Kasumi-1 (cell line): Measurements from ENCODE around the gene SCAANT1.
A peak's percentile ranks its signal among the peaks of the same experiment; 100 is the strongest.

ENCODE experiments used
- DNase-seq, 2 experiments: peaks; one replicate each; lab custom pipeline; 2025; lab: John Stamatoyannopoulos, UW

Gene SCAANT1

DNA sequence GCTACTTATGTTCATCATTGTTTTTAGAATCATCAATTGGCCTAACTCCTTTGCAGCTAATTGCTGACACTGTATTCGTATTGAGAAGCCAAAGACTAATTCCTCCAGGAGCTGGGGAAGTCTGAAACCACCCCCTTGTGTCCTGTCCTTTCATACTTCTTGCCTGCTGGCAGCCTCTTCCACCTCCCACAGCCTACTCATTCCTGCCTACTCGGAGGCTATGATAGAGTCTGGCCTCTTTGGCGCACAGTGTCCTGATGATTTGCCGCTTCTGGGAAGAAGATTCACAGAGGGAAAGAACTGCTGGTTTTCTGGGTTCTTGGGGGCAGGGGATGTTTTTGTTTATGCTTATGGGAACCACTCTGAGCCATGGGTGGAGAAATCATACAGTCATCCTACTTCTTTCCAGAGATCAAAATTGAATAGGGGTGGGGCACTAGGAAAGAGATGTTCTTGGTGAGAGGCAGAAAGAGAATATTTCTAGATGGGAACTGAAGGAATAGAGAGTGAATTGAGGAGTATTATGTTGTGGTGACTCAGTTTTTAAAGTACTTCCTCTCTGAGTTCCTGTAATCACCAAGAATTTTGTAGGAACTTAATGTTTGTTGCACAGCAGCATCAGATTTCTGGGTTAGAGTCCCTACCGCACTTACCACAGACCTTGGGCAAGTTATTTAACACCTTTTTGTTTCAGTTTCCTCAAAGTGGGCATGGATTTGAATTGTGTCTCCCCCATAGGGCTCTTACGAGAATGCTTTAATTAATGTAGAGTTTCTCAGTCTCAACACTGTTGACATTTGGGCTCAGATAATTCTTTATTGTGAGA is 22.1 kb upstream of the SCAANT1 start:
- DNase-seq: peak; percentile 78

DNA sequence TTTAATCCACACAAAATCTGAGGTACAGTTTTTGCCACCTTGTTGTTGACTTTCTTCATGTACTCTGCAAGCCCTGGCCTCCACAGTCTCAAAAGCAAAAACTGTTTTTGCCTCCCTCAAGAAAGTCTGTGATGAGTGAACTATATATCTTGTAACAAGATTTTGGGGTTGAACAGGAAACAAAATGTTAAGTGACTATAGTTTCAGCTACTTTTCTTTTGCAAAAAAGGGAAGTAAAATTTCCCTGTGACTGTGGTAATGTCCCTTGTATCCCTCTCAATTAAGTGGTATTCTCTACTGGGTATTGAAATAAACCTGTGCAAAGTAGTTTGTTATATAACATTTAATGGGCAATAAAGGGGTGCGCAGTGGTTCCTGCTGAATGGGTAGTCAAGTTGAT is 21.3 kb upstream of the SCAANT1 start:
- peak; percentile 84 to 85 for DNase-seq

DNA sequence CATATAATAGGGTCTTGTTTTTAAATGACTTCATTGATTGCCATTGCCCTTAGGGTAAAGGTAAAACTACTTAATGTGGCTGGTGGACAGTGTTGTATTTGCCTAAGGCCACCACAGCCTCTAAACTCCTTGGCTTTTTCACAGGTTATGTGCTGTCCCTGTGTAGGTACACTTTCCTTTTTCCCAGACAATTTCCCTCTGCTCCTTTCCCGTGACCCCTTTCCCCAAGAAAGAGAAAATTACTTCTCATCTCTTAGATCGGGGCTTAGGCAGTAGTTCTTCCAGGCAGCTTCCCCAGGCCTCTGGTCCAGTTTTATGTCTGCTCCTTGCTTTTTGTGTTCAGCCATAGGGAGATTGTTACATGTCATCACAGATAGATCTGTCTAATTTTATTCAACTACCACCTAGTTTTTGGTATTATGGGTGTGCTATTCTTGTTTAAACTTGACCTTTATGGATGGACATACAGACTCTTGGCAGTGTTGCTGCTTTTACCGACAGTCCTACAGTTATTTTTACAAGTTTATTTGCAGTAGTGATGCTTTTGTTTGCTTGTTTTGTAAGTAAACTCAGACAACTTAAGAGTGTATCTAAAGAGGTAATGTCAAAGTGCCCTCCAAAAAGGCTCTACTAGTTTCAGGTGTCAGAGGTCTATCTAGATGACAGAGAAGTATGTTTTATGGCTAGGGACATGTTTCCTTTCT is 20.5 kb upstream of the SCAANT1 start:
- DNase-seq: no peak

- DNase-seq: peak in 1 of 2 experiments; percentile 14
Measured at GRCh38 chr3:63931290-63931689, 19.1 kb upstream of the SCAANT1 start.

DNA sequence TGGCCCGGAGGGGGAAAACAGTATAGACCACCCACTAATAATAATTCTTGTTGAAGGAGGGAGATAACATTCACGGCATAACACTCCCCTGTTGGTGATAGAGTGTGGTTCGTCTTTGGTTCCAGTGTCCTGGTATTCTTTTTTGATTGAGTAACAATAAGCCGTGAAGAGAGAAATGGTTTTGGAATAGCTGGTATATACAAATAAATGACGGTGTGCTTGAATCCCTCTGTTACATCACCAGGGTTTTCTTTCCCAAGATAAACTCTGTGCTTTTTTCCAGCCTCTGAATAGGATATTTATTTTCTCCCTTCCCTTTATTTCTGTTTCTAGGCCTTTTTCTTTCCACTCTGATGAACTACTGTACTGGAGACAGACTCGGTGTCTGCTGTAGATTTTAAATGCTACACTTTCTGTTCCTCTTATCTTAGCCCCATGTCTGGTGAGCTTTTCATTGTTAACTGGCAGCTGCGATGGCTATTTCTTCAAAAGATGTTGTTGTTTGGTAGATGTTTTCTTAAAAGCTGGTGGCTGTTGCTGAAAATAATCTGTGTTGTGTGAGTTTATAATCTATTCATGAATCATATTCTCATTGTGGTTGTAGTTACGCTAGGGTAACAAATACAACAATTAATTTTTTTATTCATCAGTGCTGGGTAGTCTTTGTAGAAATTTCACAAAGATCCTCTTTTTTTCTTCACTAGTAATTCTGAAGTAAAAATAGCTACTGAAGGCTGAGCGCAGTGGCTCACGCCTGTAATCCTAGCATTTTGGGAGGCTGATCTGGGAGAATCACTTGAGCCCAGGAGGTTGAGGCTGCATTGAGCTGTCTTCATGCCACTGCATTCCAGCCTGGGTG is 15.5 kb upstream of the SCAANT1 start:
- DNase-seq: no peak

- no peak for DNase-seq
Measured at GRCh38 chr3:63926309-63926708, 14.1 kb upstream of the SCAANT1 start.

DNA sequence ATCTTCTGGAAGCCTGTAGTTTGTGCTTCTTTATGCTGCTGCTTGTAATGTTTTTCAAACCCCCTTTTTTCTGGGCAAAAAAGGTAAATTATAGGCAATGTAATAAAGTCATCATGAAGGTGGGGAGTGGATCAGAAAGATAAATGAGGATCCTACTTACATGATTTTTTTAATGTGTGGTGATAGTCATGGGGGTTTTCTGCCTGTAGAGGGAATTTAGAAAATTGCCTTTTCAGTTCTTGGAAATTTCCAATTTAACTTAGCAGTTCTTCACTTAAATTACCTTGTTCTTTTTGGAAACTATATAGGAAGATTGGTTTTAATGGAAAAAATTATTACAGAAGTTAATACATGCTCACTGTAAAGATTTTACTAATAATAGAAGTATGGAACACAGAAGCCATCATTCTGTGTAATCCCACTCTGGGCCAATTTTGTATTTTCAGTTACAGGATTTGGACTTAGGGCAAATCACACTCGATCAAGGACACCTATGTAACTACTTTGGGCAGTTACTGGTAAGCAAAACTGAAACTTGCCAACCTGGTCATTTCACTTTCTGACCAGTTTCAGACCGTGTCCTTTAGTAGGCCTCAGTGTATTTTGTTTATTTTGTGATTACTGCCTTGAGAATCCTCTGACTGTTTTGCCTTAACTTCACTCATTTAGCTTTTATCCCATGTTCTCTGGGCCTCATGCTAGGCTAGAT is 10.5 kb upstream of the SCAANT1 start:
- DNase-seq: no peak

DNA sequence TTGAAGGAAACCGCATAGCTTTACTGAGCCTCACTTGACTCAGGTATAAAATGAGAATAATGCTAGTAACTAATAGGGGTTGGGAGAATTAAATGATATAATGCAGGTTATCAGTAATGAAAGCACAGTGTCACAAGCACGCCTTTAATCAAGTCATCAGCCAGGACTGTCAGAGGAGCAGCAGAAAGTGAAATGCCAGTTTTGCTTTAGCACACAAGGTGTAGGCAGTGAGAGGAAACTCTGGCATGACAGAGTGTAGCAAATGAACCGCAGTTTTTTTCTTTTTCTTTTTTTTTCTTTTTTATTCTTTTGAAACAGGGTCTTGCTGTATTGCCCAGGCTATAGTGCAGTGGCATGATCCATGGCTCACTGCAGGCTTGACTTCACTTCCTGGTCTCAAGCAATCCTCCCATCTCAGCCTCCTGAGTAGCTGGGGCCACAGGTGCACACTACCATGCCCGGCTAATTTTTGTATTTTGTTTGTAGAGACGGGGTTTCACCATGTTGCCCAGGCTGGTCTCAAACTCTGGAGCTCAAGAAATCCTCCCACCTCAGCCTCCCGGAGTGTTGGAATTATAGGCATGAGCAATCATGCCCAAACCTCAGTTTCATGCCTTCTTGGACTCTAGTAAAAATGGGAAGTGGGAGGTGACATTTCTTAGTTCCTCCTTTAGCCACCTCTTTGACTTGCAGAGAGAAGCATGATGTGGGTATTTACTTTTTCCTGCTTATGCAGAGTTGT is 9.7 kb upstream of the SCAANT1 start:
- peak; percentile 88 to 91 for DNase-seq

GRCh38 chr3:63920001-63920400 is 7.8 kb upstream of the SCAANT1 start:
- no peak for DNase-seq

DNA sequence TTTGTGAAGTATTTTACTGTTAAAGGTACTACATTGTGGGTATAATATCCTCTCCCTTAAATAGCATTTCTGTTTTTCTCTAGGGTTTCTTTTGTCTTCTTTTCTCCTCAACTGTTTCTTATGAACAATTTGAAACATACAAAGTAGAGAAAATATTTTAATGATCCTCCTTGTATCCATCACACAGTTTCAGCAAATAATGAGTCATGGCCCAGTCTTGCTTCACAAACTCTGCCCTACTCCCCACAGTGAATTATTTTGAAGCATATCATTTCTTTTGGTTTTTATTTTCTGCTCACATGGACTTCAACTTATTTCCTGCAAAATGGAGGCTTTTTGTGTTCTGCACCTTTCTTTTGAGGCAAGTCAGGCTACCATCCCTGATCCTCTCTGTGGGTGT is 6.1 kb upstream of the SCAANT1 start:
- DNase-seq: no peak

GRCh38 chr3:63914312-63914711 is 2.1 kb upstream of the SCAANT1 start:
- DNase-seq: no peak

DNA sequence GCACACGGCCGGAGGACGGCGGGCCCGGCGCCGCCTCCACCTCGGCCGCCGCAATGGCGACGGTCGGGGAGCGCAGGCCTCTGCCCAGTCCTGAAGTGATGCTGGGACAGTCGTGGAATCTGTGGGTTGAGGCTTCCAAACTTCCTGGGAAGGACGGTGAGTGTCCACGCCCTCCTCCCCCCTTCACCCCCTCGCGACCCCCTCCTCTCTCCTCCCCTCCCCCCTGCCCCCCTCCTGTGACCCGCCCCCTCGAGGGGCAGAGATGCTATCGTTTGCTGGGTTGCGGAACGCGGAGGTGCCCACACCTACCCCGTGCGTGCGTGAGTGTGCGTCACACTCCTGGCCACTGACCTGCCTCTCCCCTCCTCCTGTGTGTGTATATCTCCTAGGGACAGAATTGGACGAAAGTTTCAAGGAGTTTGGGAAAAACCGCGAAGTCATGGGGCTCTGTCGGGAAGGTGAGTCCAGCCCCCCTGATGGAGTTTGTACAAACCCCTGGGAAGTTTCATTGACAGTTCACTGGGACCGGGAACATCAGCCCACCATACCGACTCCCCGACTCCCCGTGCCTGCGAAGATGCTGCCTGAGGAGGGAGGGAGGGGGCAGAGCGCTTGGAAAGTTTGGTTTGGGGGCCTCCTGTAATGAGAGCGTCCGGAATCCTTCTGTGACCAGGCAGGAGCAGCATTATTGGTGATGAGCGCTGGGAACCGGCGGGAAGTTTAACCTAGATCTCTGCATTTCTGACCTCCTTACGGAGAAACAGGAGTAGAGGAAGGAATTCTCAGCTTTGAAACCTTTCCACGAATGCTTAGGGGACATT is 795 bp upstream of the SCAANT1 start:
- DNase-seq: no peak

DNA sequence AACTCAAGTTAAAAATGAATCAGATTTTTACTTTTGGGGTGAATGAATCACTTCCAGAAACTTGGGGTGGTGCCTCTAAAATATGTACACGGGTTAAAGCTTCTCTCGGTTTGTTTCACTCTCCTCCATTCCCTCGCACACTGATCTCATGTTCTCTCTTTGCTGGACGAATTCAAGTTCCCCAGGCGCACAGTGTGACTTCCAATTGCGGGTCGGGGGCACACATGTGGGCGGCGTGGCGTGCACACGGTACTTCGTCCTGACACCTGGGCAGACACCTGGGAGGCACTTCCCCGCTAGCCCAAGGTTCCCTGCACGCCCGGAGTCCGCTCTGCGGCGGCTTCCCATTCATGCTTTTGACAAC is 692 bp downstream of the SCAANT1 start:
- DNase-seq: peak in 1 of 2 experiments; percentile 25

DNA sequence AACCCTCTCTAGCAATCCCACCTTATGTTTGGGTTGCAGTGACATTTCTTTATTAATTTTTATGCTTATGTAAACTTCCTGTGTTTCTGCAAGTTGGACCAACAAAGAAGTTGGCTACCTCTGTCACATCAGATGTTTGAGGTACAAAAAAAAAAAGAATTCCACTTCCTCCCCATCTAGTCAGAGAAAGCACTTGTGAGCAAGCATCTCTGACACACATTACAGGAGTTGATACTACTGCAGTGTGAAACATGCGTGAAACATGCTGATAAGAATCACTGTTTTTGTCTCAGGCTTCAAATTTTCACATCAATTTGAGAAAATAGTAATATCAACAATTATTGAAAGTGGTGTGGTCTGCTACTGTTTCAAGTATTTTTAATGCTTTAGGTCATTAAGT is 1.3 kb downstream of the SCAANT1 start:
- no peak for DNase-seq

GRCh38 chr3:63910001-63910400 is 2.2 kb downstream of the SCAANT1 start:
- DNase-seq: no peak

- DNase-seq: no peak
Measured at GRCh38 chr3:63909431-63909830, 2.8 kb downstream of the SCAANT1 start.

DNA sequence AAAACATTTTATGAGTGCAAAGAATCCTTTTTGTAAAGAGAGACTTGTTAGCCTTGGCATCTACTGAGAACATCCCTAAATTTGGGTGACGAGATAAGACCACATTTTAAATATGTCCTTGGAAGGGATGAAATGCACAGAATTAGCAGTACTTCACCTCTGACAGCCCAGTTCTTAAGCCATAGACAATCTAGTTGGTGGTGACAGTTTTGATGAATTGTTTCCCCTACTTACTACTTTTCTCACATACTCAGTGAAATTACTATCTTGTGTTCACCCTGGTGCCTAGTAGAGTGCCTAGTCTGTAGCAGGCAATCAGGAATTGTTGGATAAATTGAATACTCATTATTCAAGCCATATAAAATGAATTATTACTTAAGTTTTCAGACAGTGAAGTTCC is 3.4 kb downstream of the SCAANT1 start:
- DNase-seq: no peak

DNA sequence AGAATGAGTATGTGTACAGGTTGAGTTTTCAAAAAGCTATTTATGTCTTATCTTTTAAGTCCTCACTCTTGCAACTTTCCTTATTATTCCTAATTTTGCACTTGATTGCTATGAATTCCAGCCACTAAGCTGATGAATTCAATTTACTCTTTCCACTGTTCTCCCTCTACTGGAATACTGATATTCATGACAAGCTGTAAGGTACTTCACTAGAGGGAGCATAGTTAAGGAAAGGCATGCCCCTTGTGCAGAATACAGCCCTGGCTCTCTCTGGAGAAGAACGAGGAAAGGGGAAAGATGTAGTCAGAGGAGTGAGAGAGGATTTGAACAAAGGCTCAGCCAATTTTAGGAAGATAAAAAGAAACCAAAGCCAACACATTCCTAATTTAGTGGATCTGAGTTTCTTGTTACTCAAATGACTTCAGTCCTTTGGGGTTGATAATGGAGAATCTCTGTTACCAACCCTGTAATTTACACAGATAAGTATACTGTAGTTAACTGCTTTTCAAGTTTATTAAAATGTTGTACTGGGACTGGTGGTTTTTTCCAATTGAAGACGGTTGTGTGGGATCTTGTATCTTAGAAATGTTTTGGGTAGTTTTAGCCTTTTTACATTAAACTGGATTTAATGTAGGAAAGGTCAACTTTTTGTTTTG is 4.0 kb downstream of the SCAANT1 start:
- peak in 1 of 2 experiments; percentile 25 for DNase-seq

GRCh38 chr3:63905731-63906620 is 6.2 kb downstream of the SCAANT1 start:
- DNase-seq: no peak
